Adipocyte (in vitro differentiated cells): Measurements from ENCODE around the gene PDE4B.

Experiments used
- DNase-seq: peaks from one replicate; pipeline ENCODE4 v3.0.0-alpha.2; 2015; ENCODE audit warnings: low read depth
- H3K27me3 ChIP-seq: replicated peaks from 2 replicates; pipeline ENCODE4 v1.7.0; 2013; ENCODE audit warnings: mild to moderate bottlenecking, low read length, moderate library complexity; ENCODE audit not compliant: control insufficient read depth, insufficient read depth
- H3K36me3 ChIP-seq: 2 replicates; pipeline ENCODE4 v1.7.0; 2013; ENCODE audit warnings: low read length, mild to moderate bottlenecking, moderate library complexity; ENCODE audit not compliant: control insufficient read depth, insufficient read depth, severe bottlenecking
- H3K4me1 ChIP-seq: 2 replicates; pipeline ENCODE4 v1.7.0; 2013; ENCODE audit warnings: mild to moderate bottlenecking, low read length, moderate library complexity; ENCODE audit not compliant: control insufficient read depth, insufficient read depth
- H3K4me3 ChIP-seq: 2 replicates; pipeline ENCODE4 v1.7.0; 2013; ENCODE audit warnings: mild to moderate bottlenecking, low read length, moderate library complexity
- H3K9ac ChIP-seq: 2 replicates; pipeline ENCODE4 v1.7.0; 2013; ENCODE audit warnings: mild to moderate bottlenecking, low read length, moderate library complexity
- H3K9me3 ChIP-seq: 2 replicates; pipeline ENCODE4 v1.7.0; 2013; ENCODE audit warnings: mild to moderate bottlenecking, low read length, moderate library complexity; ENCODE audit not compliant: control insufficient read depth

The PDE4B gene

GRCh38 chr1:65881067-65881594, 88.4 kb downstream of the PDE4B start:
- Histone ChIP-seq H3K36me3 (no peaks in the 10 kb centered on the region), H3K27me3 (no peaks in the 10 kb centered on the region), H3K9me3 (no peaks in the 10 kb centered on the region), H3K4me3 (peak overlapping the region; percentile 48), H3K9ac (peak overlapping the region; percentile 51), H3K4me1 (peaks cover 17% of the 10 kb centered on the region)
- peak; percentile 49 for DNase-seq

DNA sequence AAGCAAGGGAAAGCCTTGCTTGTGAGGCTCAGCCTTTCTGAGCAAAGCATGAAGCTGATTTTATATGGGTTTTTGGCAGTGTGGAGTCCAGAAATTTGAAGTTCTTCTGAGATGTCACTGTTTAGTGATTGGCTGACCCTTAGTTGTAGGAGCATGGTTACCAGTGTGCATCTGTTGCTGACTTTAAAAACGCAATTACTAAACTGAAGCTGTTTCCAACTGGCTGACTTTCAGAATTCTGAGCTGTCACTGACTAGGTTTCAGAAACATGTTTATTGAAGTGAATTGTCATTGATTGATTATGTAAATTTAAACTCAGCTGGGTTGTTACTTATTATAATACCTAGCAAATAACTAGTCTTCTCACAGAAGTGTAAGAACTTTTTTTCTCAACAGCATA, 89.4 kb downstream of the PDE4B start:
- Histone ChIP-seq H3K4me1 (peaks cover 17% of the 10 kb centered on the region), H3K4me3 (no peak overlapping the region), H3K27me3 (no peaks in the 10 kb centered on the region), H3K9me3 (no peaks in the 10 kb centered on the region), H3K9ac (no peak overlapping the region), H3K36me3 (no peaks in the 10 kb centered on the region)
- DNase-seq, result no peak

DNA sequence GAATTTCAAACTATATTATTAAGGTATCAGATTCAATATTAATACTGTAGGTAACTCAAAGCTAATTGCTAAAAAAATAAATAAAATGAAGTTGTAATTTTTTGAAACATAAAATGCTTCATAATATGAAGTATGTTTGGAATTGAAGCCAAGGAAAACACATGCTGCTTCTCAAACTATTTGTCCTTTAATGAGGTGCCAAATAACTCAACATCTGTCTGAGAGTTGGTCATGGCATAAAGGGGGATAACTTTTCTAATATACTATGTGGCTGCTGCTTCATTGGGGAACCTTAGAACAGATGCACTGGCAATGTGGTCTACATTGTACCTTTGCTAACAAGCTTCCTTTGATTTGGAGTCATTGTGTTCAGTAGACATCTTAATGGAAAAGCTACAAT, 96.7 kb downstream of the PDE4B start:
- no peaks in the 10 kb centered on the region for H3K36me3 ChIP-seq
- no peak overlapping the region for H3K4me3 ChIP-seq
- DNase-seq, result no peak
- no peak overlapping the region for H3K9ac ChIP-seq
- peaks cover 4% of the 10 kb centered on the region for H3K4me1 ChIP-seq
- no peaks in the 10 kb centered on the region for H3K27me3 ChIP-seq
- H3K9me3 ChIP-seq, result peaks cover 8% of the 10 kb centered on the region

GRCh38 chr1:65890201-65890843, 97.6 kb downstream of the PDE4B start:
- Histone ChIP-seq H3K4me3 (no peak overlapping the region), H3K9ac (no peak overlapping the region), H3K27me3 (no peaks in the 10 kb centered on the region), H3K4me1 (peaks cover 4% of the 10 kb centered on the region), H3K36me3 (no peaks in the 10 kb centered on the region), H3K9me3 (peaks cover 8% of the 10 kb centered on the region)
- peak; percentile 36 for DNase-seq

- no peaks in the 10 kb centered on the region for H3K36me3 ChIP-seq
- H3K4me1 ChIP-seq, result peaks cover 7% of the 10 kb centered on the region
- DNase-seq, result no peak
- H3K9ac ChIP-seq, result no peak overlapping the region
- H3K27me3 ChIP-seq, result no peaks in the 10 kb centered on the region
- H3K4me3 ChIP-seq, result no peak overlapping the region
- H3K9me3 ChIP-seq, result no peaks in the 10 kb centered on the region
Measured at GRCh38 chr1:65894738-65895605, 102.3 kb downstream of the PDE4B start.

GRCh38 chr1:65896721-65897120, 104.0 kb downstream of the PDE4B start:
- Histone ChIP-seq H3K36me3 (no peaks in the 10 kb centered on the region), H3K27me3 (no peaks in the 10 kb centered on the region), H3K9ac (no peak overlapping the region), H3K4me3 (no peak overlapping the region), H3K4me1 (peaks cover 6% of the 10 kb centered on the region), H3K9me3 (no peaks in the 10 kb centered on the region)
- peak; percentile 32 for DNase-seq

DNA sequence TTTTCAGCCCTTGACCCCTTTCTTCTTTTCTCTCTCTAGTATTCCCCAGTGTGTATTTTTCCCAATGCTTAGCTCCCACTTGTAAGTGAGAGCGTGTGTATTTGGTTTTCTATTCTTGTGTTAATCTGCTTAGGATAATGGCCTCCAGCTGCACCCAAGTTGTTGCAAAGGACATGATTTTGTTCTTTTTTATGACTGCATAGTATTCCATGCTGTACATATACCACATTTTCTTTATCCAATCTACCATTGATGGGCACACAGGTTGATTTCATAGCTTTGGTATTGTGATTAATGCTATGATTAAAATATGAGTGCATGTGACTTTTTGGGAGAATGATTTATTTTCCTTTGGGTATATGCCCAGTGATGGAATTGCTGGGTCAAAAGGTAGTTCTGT, 104.8 kb downstream of the PDE4B start:
- Histone ChIP-seq H3K36me3 (no peaks in the 10 kb centered on the region), H3K27me3 (no peaks in the 10 kb centered on the region), H3K9ac (no peak overlapping the region), H3K4me1 (peaks cover 6% of the 10 kb centered on the region), H3K9me3 (no peaks in the 10 kb centered on the region), H3K4me3 (no peak overlapping the region)
- DNase-seq, result no peak

- Histone ChIP-seq H3K4me3 (no peak overlapping the region), H3K36me3 (no peaks in the 10 kb centered on the region), H3K9ac (no peak overlapping the region), H3K27me3 (no peaks in the 10 kb centered on the region), H3K9me3 (no peaks in the 10 kb centered on the region), H3K4me1 (peaks cover 10% of the 10 kb centered on the region)
- peak; percentile 41 for DNase-seq
Measured at GRCh38 chr1:65904681-65905083, 112.0 kb downstream of the PDE4B start.

DNA sequence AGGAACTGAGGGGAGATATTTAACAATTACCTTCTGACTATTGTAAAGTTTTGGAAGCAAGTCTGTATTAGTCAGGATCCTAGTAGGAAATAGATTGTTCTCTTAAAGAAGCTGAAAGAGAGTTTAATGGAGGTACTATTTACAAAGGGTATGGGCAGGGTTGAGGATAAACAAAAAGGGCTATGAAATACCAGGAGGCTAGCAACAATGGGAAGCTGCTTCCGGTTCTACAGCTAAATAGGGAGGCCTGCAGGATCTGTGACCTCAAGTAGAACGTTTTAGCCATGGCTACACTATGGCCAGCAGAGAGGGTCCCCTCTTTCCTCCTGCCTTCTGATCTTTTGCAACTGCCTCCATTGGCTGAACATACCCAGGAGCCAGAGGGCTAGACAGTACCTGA, 117.7 kb downstream of the PDE4B start:
- Histone ChIP-seq H3K9ac (no peak overlapping the region), H3K36me3 (no peaks in the 10 kb centered on the region), H3K4me3 (no peak overlapping the region), H3K4me1 (no peaks in the 10 kb centered on the region), H3K9me3 (no peaks in the 10 kb centered on the region), H3K27me3 (no peaks in the 10 kb centered on the region)
- no peak for DNase-seq

DNA sequence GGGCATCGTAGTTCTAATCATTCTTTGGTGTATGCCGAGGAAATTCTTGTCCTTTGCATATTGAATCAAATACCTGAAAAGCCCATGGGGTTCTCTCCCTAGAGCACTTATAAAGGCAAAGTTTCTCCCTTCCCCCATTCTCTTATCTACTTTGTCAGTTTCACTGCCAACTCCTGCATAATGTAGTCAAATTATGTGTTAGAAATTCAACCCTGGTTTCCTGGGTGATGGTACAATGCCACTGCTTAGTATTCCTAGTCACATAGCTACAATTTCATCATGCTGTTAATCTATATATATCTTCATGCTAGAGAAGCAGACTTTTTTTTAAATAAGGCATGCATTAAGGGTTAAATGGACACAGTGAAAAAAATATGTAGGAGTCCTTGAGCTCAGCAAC, 119.0 kb downstream of the PDE4B start:
- H3K36me3 ChIP-seq, result no peaks in the 10 kb centered on the region
- no peak overlapping the region for H3K4me3 ChIP-seq
- H3K9me3 ChIP-seq, result no peaks in the 10 kb centered on the region
- no peak for DNase-seq
- no peaks in the 10 kb centered on the region for H3K27me3 ChIP-seq
- no peak overlapping the region for H3K9ac ChIP-seq
- no peaks in the 10 kb centered on the region for H3K4me1 ChIP-seq

DNA sequence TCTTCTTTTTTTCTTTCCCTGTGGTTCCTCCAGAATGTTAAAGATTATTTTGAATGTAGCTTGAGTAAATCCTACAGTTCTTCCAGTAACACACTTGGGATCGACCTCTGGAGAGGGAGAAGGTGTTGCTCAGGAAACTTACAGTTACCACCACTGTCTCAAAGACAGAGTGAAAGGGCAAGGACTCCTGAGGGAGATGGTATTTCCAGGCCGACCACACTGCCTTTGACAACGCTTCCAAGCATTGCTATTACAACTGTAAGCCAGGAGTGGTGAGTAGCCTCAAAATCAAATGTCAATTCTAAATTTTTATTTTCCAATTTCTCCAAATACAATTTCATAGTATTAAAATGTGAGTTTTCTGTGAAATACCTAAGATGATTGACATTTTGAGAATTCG, 125.9 kb downstream of the PDE4B start:
- DNase-seq, result no peak
- Histone ChIP-seq H3K4me1 (no peaks in the 10 kb centered on the region), H3K4me3 (no peak overlapping the region), H3K36me3 (no peaks in the 10 kb centered on the region), H3K9me3 (no peaks in the 10 kb centered on the region), H3K9ac (no peak overlapping the region), H3K27me3 (no peaks in the 10 kb centered on the region)
